Ascending aorta (tissue), 2 donors: Measurements from ENCODE around the gene RUNX1. TPM values are rescaled to one million over a fixed set of nuclear protein-coding genes. Genes with fewer than 3 reads are reported as not detected.

ENCODE experiments used
- DNase-seq, 2 donors: peaks; one replicate each; pipeline ENCODE4 v3.0.0-alpha.2; 2019; ENCODE audit warnings: low spot score in 2 of 2
- H3K27ac ChIP-seq, 2 donors: fragments of 200-600 bp; sonication (generic); one replicate each; pipeline ENCODE4 v1.5.1; 2016 to 2017; ENCODE audit warnings: mild to moderate bottlenecking in 1 of 2
- H3K27me3 ChIP-seq: fragments of 200-600 bp; sonication (generic); one replicate; pipeline ENCODE4 v1.5.1; 2017
- H3K36me3 ChIP-seq, 2 donors: fragments of 200-600 bp; sonication (generic); one replicate each; pipeline ENCODE4 v1.5.1; 2016
- H3K4me1 ChIP-seq, 2 donors: fragments of 200-600 bp; sonication (generic); one replicate each; pipeline ENCODE4 v1.5.1; 2016 to 2017; ENCODE audit warnings: mild to moderate bottlenecking in 1 of 2
- H3K4me3 ChIP-seq, 2 donors: fragments of 200-600 bp; sonication (generic); one replicate each; pipeline ENCODE4 v1.5.1; 2016 to 2017; ENCODE audit warnings: mild to moderate bottlenecking in 1 of 2
- H3K9me3 ChIP-seq, 2 donors: fragments of 200-600 bp; sonication (generic); one replicate each; pipeline ENCODE4 v1.5.1; 2016
- CTCF ChIP-seq, 3 experiments: fragments of 200-600 bp in 2 of 3; fragments of 450-650 bp in 1 of 3; sonication (generic) in 2 of 3; IDR thresholded peaks; one replicate each; pipeline ENCODE4 v1.5.1; 2016 to 2019; ENCODE audit warnings: antibody characterized with exemption in 3 of 3, mild to moderate bottlenecking in 1 of 3, moderate library complexity in 1 of 3
- intact Hi-C: fragments of 100-400 bp; cut with DNase I; formaldehyde crosslinking; loops from one replicate; pipeline ENCODE4 v1.15.1; 2023
- total RNA-seq: library from RNA; depleted of rRNA; stranded (reverse); fragments of >200 nt; gene quantifications from one replicate; pipeline ENCODE4 v1.1.0, GENCODE V29; 2016

Gene RUNX1
- total RNA-seq, 1 donor from 2014 or later = 16.3 TPM

GRCh38 chr21:34744801-34745200 is 304.3 kb downstream of the RUNX1 start:
- Histone ChIP-seq H3K27me3 (no peaks in the 10 kb centered on the region), H3K27ac (no peak overlapping the region), H3K9me3 (no peaks in the 10 kb centered on the region), H3K36me3 (no peaks in the 10 kb centered on the region), H3K4me1 (no peaks in the 10 kb centered on the region), H3K4me3 (no peak overlapping the region)
- no peak for TF ChIP-seq CTCF (IDR thresholded peaks at IDR 0.05)
- no peak for DNase-seq
- intact Hi-C loops = loop anchor here (1.0 to 10.0 kb wide), 6 partner anchors 52 to 1284 kb away; no protein-coding TSS in a partner anchor

- intact Hi-C loops = loop anchor here (2.0 to 10.0 kb wide), 3 partner anchors 51 to 1095 kb away; no protein-coding TSS in a partner anchor
These were observed 305.3 kb downstream of the RUNX1 start for GRCh38 chr21:34743831-34744230.

GRCh38 chr21:34743285-34743684 is 305.8 kb downstream of the RUNX1 start:
- Histone ChIP-seq H3K27ac (no peak overlapping the region), H3K9me3 (no peaks in the 10 kb centered on the region), H3K36me3 (no peaks in the 10 kb centered on the region), H3K4me3 (no peak overlapping the region), H3K27me3 (no peaks in the 10 kb centered on the region), H3K4me1 (no peaks in the 10 kb centered on the region)
- no peak for DNase-seq
- intact Hi-C loops = loop anchor here (10.0 kb wide), 1 partner anchor 872 kb away; no protein-coding TSS in a partner anchor
- TF ChIP-seq CTCF (IDR thresholded peaks at IDR 0.05) = no peak

More at GRCh38 chr21:34743831-34744230, 305.3 kb downstream of the RUNX1 start:
- H3K27ac ChIP-seq = no peak overlapping the region
- H3K36me3 ChIP-seq = no peaks in the 10 kb centered on the region
- H3K9me3 ChIP-seq = no peaks in the 10 kb centered on the region
- DNase-seq = peak in 1 of 2 donors; percentile 75
- H3K27me3 ChIP-seq = no peaks in the 10 kb centered on the region
- H3K4me1 ChIP-seq = no peaks in the 10 kb centered on the region
- no peak overlapping the region for H3K4me3 ChIP-seq
- TF ChIP-seq CTCF (IDR thresholded peaks at IDR 0.05) = no peak

- no peaks in the 10 kb centered on the region for H3K36me3 ChIP-seq
- no peak for DNase-seq
- H3K4me3 ChIP-seq = no peak overlapping the region
- intact Hi-C loops = loop anchor here (10.0 kb wide), 1 partner anchor 875 kb away; no protein-coding TSS in a partner anchor
- H3K27me3 ChIP-seq = no peaks in the 10 kb centered on the region
- no peak overlapping the region for H3K27ac ChIP-seq
- no peaks in the 10 kb centered on the region for H3K9me3 ChIP-seq
- no peaks in the 10 kb centered on the region for H3K4me1 ChIP-seq
- TF ChIP-seq CTCF (IDR thresholded peaks at IDR 0.05) = no peak
These were observed 308.9 kb downstream of the RUNX1 start for GRCh38 chr21:34740198-34740597.
